ENCODE data around the gene ZBTB42. TPM values are rescaled to one million over a fixed set of nuclear protein-coding genes. Genes with fewer than 3 reads are reported as not detected.
"Not testable (repeated sequence)": the region's sequence is repeated elsewhere in the genome, so short reads cannot be mapped to it uniquely, and the experiment has no call there.

Gene ZBTB42
- total RNA-seq, 1 experiment from 2014 or later = 1.4 TPM

GRCh38 chr14:104826861-104827176, 25.9 kb downstream of the ZBTB42 start:
- POLR2A ChIA-PET (ENCODE audit: low non-redundant PET) = no interaction called here
- Histone ChIP-seq H3K4me1 (ENCODE audit: insufficient read depth, low read length, poor library complexity, severe bottlenecking) (peaks cover 7% of the 10 kb centered on the region), H3K27me3 (replicated peaks; ENCODE audit: insufficient read depth, low read depth, low read length, poor library complexity) (no peaks in the 10 kb centered on the region), H3K4me3 (ENCODE audit: low read depth, low read length, poor library complexity, severe bottlenecking) (peak overlapping the region; percentile 55), H3K9me3 (ENCODE audit: low read depth, low read length, poor library complexity, severe bottlenecking) (no peaks in the 10 kb centered on the region), H3K36me3 (ENCODE audit: insufficient read depth, low read length, poor library complexity, severe bottlenecking) (no peaks in the 10 kb centered on the region), H3K27ac (ENCODE audit: low read depth, low read length, poor library complexity, severe bottlenecking) (no peak overlapping the region)
- no peak for TF ChIP-seq EZH2 (IDR thresholded peaks at IDR 0.05; ENCODE audit: borderline replicate concordance, low read depth, low read length, poor library complexity, severe bottlenecking)
- no peak for TF ChIP-seq CTCF (conservative IDR thresholded peaks at IDR 0.05; ENCODE audit: low read depth, low read length)
- intact Hi-C loops (cut with micrococcal nuclease; ENCODE audit: unreplicated experiment) = loop anchor here (2.0 kb wide), 1 partner anchor 58 kb away; no protein-coding TSS in a partner anchor
- no TSS peak for BruUV-seq (replicated peaks)
- CTCF ChIA-PET = interaction anchor here (1.0 kb wide), 1 partner anchor 58 kb away, joined by 3 read pairs; no protein-coding TSS in a partner anchor
- no peak for DNase-seq (ENCODE audit: low spot score)

GRCh38 chr14:104827177-104828055, 26.5 kb downstream of the ZBTB42 start:
- DNase-seq (ENCODE audit: low spot score) = peak; percentile 56
- CTCF ChIA-PET = interaction anchor here (1.0 kb wide), 1 partner anchor 59 kb away, joined by 3 read pairs; no protein-coding TSS in a partner anchor
- Histone ChIP-seq H3K4me1 (ENCODE audit: insufficient read depth, low read length, poor library complexity, severe bottlenecking) (peaks cover 7% of the 10 kb centered on the region), H3K9me3 (ENCODE audit: low read depth, low read length, poor library complexity, severe bottlenecking) (no peaks in the 10 kb centered on the region), H3K36me3 (ENCODE audit: insufficient read depth, low read length, poor library complexity, severe bottlenecking) (no peaks in the 10 kb centered on the region), H3K4me3 (ENCODE audit: low read depth, low read length, poor library complexity, severe bottlenecking) (peak overlapping the region; percentile 55), H3K27ac (ENCODE audit: low read depth, low read length, poor library complexity, severe bottlenecking) (no peak overlapping the region), H3K27me3 (replicated peaks; ENCODE audit: insufficient read depth, low read depth, low read length, poor library complexity) (no peaks in the 10 kb centered on the region)
- POLR2A ChIA-PET (ENCODE audit: low non-redundant PET) = no interaction called here
- intact Hi-C loops (cut with micrococcal nuclease; ENCODE audit: unreplicated experiment) = loop anchor here (2.0 kb wide), 1 partner anchor 59 kb away; no protein-coding TSS in a partner anchor
- TF ChIP-seq CTCF (conservative IDR thresholded peaks at IDR 0.05; ENCODE audit: low read depth, low read length) (peak; percentile 35; the same call in 1 of the 2 replicates), EZH2 (IDR thresholded peaks at IDR 0.05; ENCODE audit: borderline replicate concordance, low read depth, low read length, poor library complexity, severe bottlenecking) (no peak)
- BruUV-seq (replicated peaks) = no TSS peak

- intact Hi-C loops (cut with micrococcal nuclease; ENCODE audit: unreplicated experiment) = no loop called here
- BruUV-seq (replicated peaks) = no TSS peak
- H3K9me3 ChIP-seq (ENCODE audit: low read depth, low read length, poor library complexity, severe bottlenecking) = no peaks in the 10 kb centered on the region
- H3K27me3 ChIP-seq (replicated peaks; ENCODE audit: insufficient read depth, low read depth, low read length, poor library complexity) = no peaks in the 10 kb centered on the region
- H3K27ac ChIP-seq (ENCODE audit: low read depth, low read length, poor library complexity, severe bottlenecking) = no peak overlapping the region
- ChIA-PET CTCF (no interaction called here), POLR2A (ENCODE audit: low non-redundant PET) (no interaction called here)
- no peak overlapping the region for H3K4me3 ChIP-seq (ENCODE audit: low read depth, low read length, poor library complexity, severe bottlenecking)
- H3K4me1 ChIP-seq (ENCODE audit: insufficient read depth, low read length, poor library complexity, severe bottlenecking) = peaks cover 7% of the 10 kb centered on the region
- no peak for DNase-seq (ENCODE audit: low spot score)
- TF ChIP-seq EZH2 (IDR thresholded peaks at IDR 0.05; ENCODE audit: borderline replicate concordance, low read depth, low read length, poor library complexity, severe bottlenecking) = no peak
- no peak for TF ChIP-seq CTCF (conservative IDR thresholded peaks at IDR 0.05; ENCODE audit: low read depth, low read length)
- no peaks in the 10 kb centered on the region for H3K36me3 ChIP-seq (ENCODE audit: insufficient read depth, low read length, poor library complexity, severe bottlenecking)
Observed at GRCh38 chr14:104830781-104831180, 29.9 kb downstream of the ZBTB42 start.

- H3K9me3 ChIP-seq (ENCODE audit: low read depth, low read length, poor library complexity, severe bottlenecking); H3K36me3 ChIP-seq (ENCODE audit: insufficient read depth, low read length, poor library complexity, severe bottlenecking); H3K4me3 ChIP-seq (ENCODE audit: low read depth, low read length, poor library complexity, severe bottlenecking); H3K27ac ChIP-seq (ENCODE audit: low read depth, low read length, poor library complexity, severe bottlenecking); H3K4me1 ChIP-seq (ENCODE audit: insufficient read depth, low read length, poor library complexity, severe bottlenecking); CTCF ChIA-PET; DNase-seq (ENCODE audit: low spot score); BruUV-seq (replicated peaks); H3K27me3 ChIP-seq (replicated peaks; ENCODE audit: insufficient read depth, low read depth, low read length, poor library complexity); intact Hi-C loops (cut with micrococcal nuclease; ENCODE audit: unreplicated experiment); POLR2A ChIA-PET (ENCODE audit: low non-redundant PET): not testable (repeated sequence)
Observed at GRCh38 chr14:104836171-104836935, 35.5 kb downstream of the ZBTB42 start.
